Kasumi-1 (cell line): Measurements from ENCODE around the gene MRPL45.
"Not testable (repeated sequence)": the region's sequence is repeated elsewhere in the genome, so short reads cannot be mapped to it uniquely, and the experiment has no call there.

Experiments
- DNase-seq, 2 experiments: peaks; one replicate each; lab custom pipeline; 2025; lab: John Stamatoyannopoulos, UW

MRPL45 gene

GRCh38 chr17:38296834-38297517 is at the start of gene MRPL45:
TSS of gene MRPL45 (plus strand) at chr17:38297168. CDS start at chr17:38297184, 16 bp downstream.
- peak; percentile 90 to 93 for DNase-seq

GRCh38 chr17:38253191-38253590 is 43.8 kb upstream of the MRPL45 start:
- not testable (repeated sequence) for DNase-seq

GRCh38 chr17:38254357-38254756 is 42.6 kb upstream of the MRPL45 start:
- DNase-seq, result not testable (repeated sequence)

GRCh38 chr17:38257013-38257621 is 39.9 kb upstream of the MRPL45 start:
- peak; percentile 69 to 84 for DNase-seq

GRCh38 chr17:38265974-38266506 is 30.9 kb upstream of the MRPL45 start:
- not testable (repeated sequence) for DNase-seq

- DNase-seq, result not testable (repeated sequence)
These were observed 30.4 kb upstream of the MRPL45 start for GRCh38 chr17:38266571-38266970.

- DNase-seq, result not testable (repeated sequence)
These were observed 28.8 kb upstream of the MRPL45 start for GRCh38 chr17:38268138-38268537.

GRCh38 chr17:38269045-38269444 is 27.9 kb upstream of the MRPL45 start:
- not testable (repeated sequence) for DNase-seq

GRCh38 chr17:38269552-38269951 is 27.4 kb upstream of the MRPL45 start:
- DNase-seq, result not testable (repeated sequence)

GRCh38 chr17:38285994-38286393 is 11.0 kb upstream of the MRPL45 start:
- DNase-seq, result not testable (repeated sequence)

GRCh38 chr17:38286501-38287091 is 10.4 kb upstream of the MRPL45 start:
- DNase-seq, result peak in 1 of 2 experiments; percentile 13

- peak; percentile 20 to 29 for DNase-seq
These were observed 8.6 kb upstream of the MRPL45 start for GRCh38 chr17:38288217-38288827.

GRCh38 chr17:38289760-38290159 is 7.2 kb upstream of the MRPL45 start:
- DNase-seq, result not testable (repeated sequence)

- not testable (repeated sequence) for DNase-seq
These were observed 1.2 kb upstream of the MRPL45 start for GRCh38 chr17:38295602-38296365.

- DNase-seq, result no peak
These were observed 18.5 kb downstream of the MRPL45 start for GRCh38 chr17:38315497-38315896.

- no peak for DNase-seq
These were observed 20.1 kb downstream of the MRPL45 start for GRCh38 chr17:38317081-38317480.

GRCh38 chr17:38320482-38320881 is 23.5 kb downstream of the MRPL45 start:
- DNase-seq, result no peak

GRCh38 chr17:38322156-38322779 is 25.3 kb downstream of the MRPL45 start:
- DNase-seq, result peak; percentile 32 to 56

- DNase-seq, result no peak
These were observed 25.9 kb downstream of the MRPL45 start for GRCh38 chr17:38322897-38323296.

- no peak for DNase-seq
These were observed 27.3 kb downstream of the MRPL45 start for GRCh38 chr17:38324141-38324697.

GRCh38 chr17:38324772-38325171 is 27.8 kb downstream of the MRPL45 start:
- DNase-seq, result no peak
